ENCODE measurements around the gene RNF111. TPM values are rescaled to one million over a fixed set of nuclear protein-coding genes. Genes with fewer than 3 reads are reported as not detected.
"Not testable (repeated sequence)": the region's sequence is repeated elsewhere in the genome, so short reads cannot be mapped to it uniquely, and the experiment has no call there.

RNF111 gene
- polyA plus RNA-seq, 2 donors = 7.6 to 9.7 TPM

GRCh38 chr15:59116141-59116540 lies 128.7 kb downstream of the RNF111 start:
- Histone ChIP-seq H3K27ac (ENCODE audit: low read depth in 2 of 2, low read length in 1 of 2) (no peak overlapping the region), H3K9me3 (ENCODE audit: control insufficient read depth in 2 of 2, insufficient read depth in 1 of 2, low read depth in 1 of 2, low read length in 1 of 2) (no peaks in the 10 kb centered on the region), H3K4me1 (ENCODE audit: control insufficient read depth in 2 of 2, insufficient read depth in 2 of 2, low read length in 1 of 2) (no peaks in the 10 kb centered on the region), H3K4me3 (ENCODE audit: low read depth in 1 of 2, low read length in 2 of 2) (no peak overlapping the region), H3K36me3 (ENCODE audit: control insufficient read depth in 2 of 2, insufficient read depth in 2 of 2, low read length in 1 of 2) (peaks cover 0 to 2% of the 10 kb centered on the region in 2 donors), H3K27me3 (ENCODE audit: control insufficient read depth in 1 of 2, insufficient read depth in 2 of 2, low read length in 2 of 2) (no peaks in the 10 kb centered on the region)
- WGBS, 2 donors = 93 to 100% methylated on average over 1 of the region's 1 CpG

- no peak overlapping the region for H3K27ac ChIP-seq (ENCODE audit: low read depth in 2 of 2, low read length in 1 of 2)
- no peaks in the 10 kb centered on the region for H3K9me3 ChIP-seq (ENCODE audit: control insufficient read depth in 2 of 2, insufficient read depth in 1 of 2, low read depth in 1 of 2, low read length in 1 of 2)
- H3K27me3 ChIP-seq (ENCODE audit: control insufficient read depth in 1 of 2, insufficient read depth in 2 of 2, low read length in 2 of 2) = no peaks in the 10 kb centered on the region
- no peaks in the 10 kb centered on the region for H3K4me1 ChIP-seq (ENCODE audit: control insufficient read depth in 2 of 2, insufficient read depth in 2 of 2, low read length in 1 of 2)
- H3K36me3 ChIP-seq (ENCODE audit: control insufficient read depth in 2 of 2, insufficient read depth in 2 of 2, low read length in 1 of 2) = peaks cover 0 to 2% of the 10 kb centered on the region in 2 donors
- H3K4me3 ChIP-seq (ENCODE audit: low read depth in 1 of 2, low read length in 2 of 2) = no peak overlapping the region
- WGBS, 2 donors = 97 to 98% methylated on average over 6 of the region's 6 CpGs
Observed at GRCh38 chr15:59116771-59117170, 129.3 kb downstream of the RNF111 start.

GRCh38 chr15:59119625-59120024 lies 132.2 kb downstream of the RNF111 start:
- H3K27ac ChIP-seq (ENCODE audit: low read depth in 2 of 2, low read length in 1 of 2) = no peak overlapping the region
- H3K9me3 ChIP-seq (ENCODE audit: control insufficient read depth in 2 of 2, insufficient read depth in 1 of 2, low read depth in 1 of 2, low read length in 1 of 2) = no peaks in the 10 kb centered on the region
- 93 to 94% methylated on average over 5 of the region's 5 CpGs for WGBS, 2 donors
- H3K4me3 ChIP-seq (ENCODE audit: low read depth in 1 of 2, low read length in 2 of 2) = no peak overlapping the region
- no peaks in the 10 kb centered on the region for H3K27me3 ChIP-seq (ENCODE audit: control insufficient read depth in 1 of 2, insufficient read depth in 2 of 2, low read length in 2 of 2)
- no peaks in the 10 kb centered on the region for H3K4me1 ChIP-seq (ENCODE audit: control insufficient read depth in 2 of 2, insufficient read depth in 2 of 2, low read length in 1 of 2)
- peaks cover 0 to 2% of the 10 kb centered on the region in 2 donors for H3K36me3 ChIP-seq (ENCODE audit: control insufficient read depth in 2 of 2, insufficient read depth in 2 of 2, low read length in 1 of 2)

- no peaks in the 10 kb centered on the region for H3K4me1 ChIP-seq (ENCODE audit: control insufficient read depth in 2 of 2, insufficient read depth in 2 of 2, low read length in 1 of 2)
- H3K27ac ChIP-seq (ENCODE audit: low read depth in 2 of 2, low read length in 1 of 2) = no peak overlapping the region
- H3K9me3 ChIP-seq (ENCODE audit: control insufficient read depth in 2 of 2, insufficient read depth in 1 of 2, low read depth in 1 of 2, low read length in 1 of 2) = no peaks in the 10 kb centered on the region
- no peak overlapping the region for H3K4me3 ChIP-seq (ENCODE audit: low read depth in 1 of 2, low read length in 2 of 2)
- no peaks in the 10 kb centered on the region for H3K27me3 ChIP-seq (ENCODE audit: control insufficient read depth in 1 of 2, insufficient read depth in 2 of 2, low read length in 2 of 2)
- 92 to 93% methylated on average over 5 of the region's 5 CpGs for WGBS, 2 donors
- H3K36me3 ChIP-seq (ENCODE audit: control insufficient read depth in 2 of 2, insufficient read depth in 2 of 2, low read length in 1 of 2) = peaks cover 0 to 2% of the 10 kb centered on the region in 2 donors
Observed at GRCh38 chr15:59120937-59121336, 133.5 kb downstream of the RNF111 start.

GRCh38 chr15:59124261-59124660 lies 136.8 kb downstream of the RNF111 start:
- Histone ChIP-seq H3K4me3 (ENCODE audit: low read depth in 1 of 2, low read length in 2 of 2) (no peak overlapping the region), H3K4me1 (ENCODE audit: control insufficient read depth in 2 of 2, insufficient read depth in 2 of 2, low read length in 1 of 2) (no peaks in the 10 kb centered on the region), H3K27ac (ENCODE audit: low read depth in 2 of 2, low read length in 1 of 2) (no peak overlapping the region), H3K36me3 (ENCODE audit: control insufficient read depth in 2 of 2, insufficient read depth in 2 of 2, low read length in 1 of 2) (no peaks in the 10 kb centered on the region), H3K27me3 (ENCODE audit: control insufficient read depth in 1 of 2, insufficient read depth in 2 of 2, low read length in 2 of 2) (no peaks in the 10 kb centered on the region), H3K9me3 (ENCODE audit: control insufficient read depth in 2 of 2, insufficient read depth in 1 of 2, low read depth in 1 of 2, low read length in 1 of 2) (no peaks in the 10 kb centered on the region)
- 81 to 92% methylated on average over 2 of the region's 2 CpGs for WGBS, 2 donors

- not testable (repeated sequence) for H3K4me1 ChIP-seq (ENCODE audit: control insufficient read depth in 2 of 2, insufficient read depth in 2 of 2, low read length in 1 of 2); H3K4me3 ChIP-seq (ENCODE audit: low read depth in 1 of 2, low read length in 2 of 2); H3K27me3 ChIP-seq (ENCODE audit: control insufficient read depth in 1 of 2, insufficient read depth in 2 of 2, low read length in 2 of 2); H3K9me3 ChIP-seq (ENCODE audit: control insufficient read depth in 2 of 2, insufficient read depth in 1 of 2, low read depth in 1 of 2, low read length in 1 of 2); H3K36me3 ChIP-seq (ENCODE audit: control insufficient read depth in 2 of 2, insufficient read depth in 2 of 2, low read length in 1 of 2); H3K27ac ChIP-seq (ENCODE audit: low read depth in 2 of 2, low read length in 1 of 2)
- 94 to 98% methylated on average over 4 of the region's 4 CpGs for WGBS, 2 donors
Observed at GRCh38 chr15:59125683-59126082, 138.2 kb downstream of the RNF111 start.

GRCh38 chr15:59127255-59127654 lies 139.8 kb downstream of the RNF111 start:
- 86 to 92% methylated on average over 1 of the region's 1 CpG for WGBS, 2 donors

GRCh38 chr15:59131456-59131855 lies 144.0 kb downstream of the RNF111 start:
- no peak overlapping the region for H3K4me3 ChIP-seq (ENCODE audit: low read depth in 1 of 2, low read length in 2 of 2)
- no peak overlapping the region for H3K27ac ChIP-seq (ENCODE audit: low read depth in 2 of 2, low read length in 1 of 2)
- no peaks in the 10 kb centered on the region for H3K9me3 ChIP-seq (ENCODE audit: control insufficient read depth in 2 of 2, insufficient read depth in 1 of 2, low read depth in 1 of 2, low read length in 1 of 2)
- peaks cover 0 to 25% of the 10 kb centered on the region in 2 donors for H3K36me3 ChIP-seq (ENCODE audit: control insufficient read depth in 2 of 2, insufficient read depth in 2 of 2, low read length in 1 of 2)
- no peaks in the 10 kb centered on the region for H3K4me1 ChIP-seq (ENCODE audit: control insufficient read depth in 2 of 2, insufficient read depth in 2 of 2, low read length in 1 of 2)
- H3K27me3 ChIP-seq (ENCODE audit: control insufficient read depth in 1 of 2, insufficient read depth in 2 of 2, low read length in 2 of 2) = no peaks in the 10 kb centered on the region
- 97 to 98% methylated on average over 16 of the region's 16 CpGs for WGBS, 2 donors

More at GRCh38 chr15:59127255-59127654, 139.8 kb downstream of the RNF111 start:
- not testable (repeated sequence) for H3K27ac ChIP-seq (ENCODE audit: low read depth in 2 of 2, low read length in 1 of 2); H3K9me3 ChIP-seq (ENCODE audit: control insufficient read depth in 2 of 2, insufficient read depth in 1 of 2, low read depth in 1 of 2, low read length in 1 of 2); H3K36me3 ChIP-seq (ENCODE audit: control insufficient read depth in 2 of 2, insufficient read depth in 2 of 2, low read length in 1 of 2); H3K4me1 ChIP-seq (ENCODE audit: control insufficient read depth in 2 of 2, insufficient read depth in 2 of 2, low read length in 1 of 2); H3K4me3 ChIP-seq (ENCODE audit: low read depth in 1 of 2, low read length in 2 of 2); H3K27me3 ChIP-seq (ENCODE audit: control insufficient read depth in 1 of 2, insufficient read depth in 2 of 2, low read length in 2 of 2)

GRCh38 chr15:59131969-59132562 lies 144.6 kb downstream of the RNF111 start:
- no peaks in the 10 kb centered on the region for H3K9me3 ChIP-seq (ENCODE audit: control insufficient read depth in 2 of 2, insufficient read depth in 1 of 2, low read depth in 1 of 2, low read length in 1 of 2)
- WGBS, 2 donors = 93 to 95% methylated on average over 3 of the region's 3 CpGs
- no peaks in the 10 kb centered on the region for H3K27me3 ChIP-seq (ENCODE audit: control insufficient read depth in 1 of 2, insufficient read depth in 2 of 2, low read length in 2 of 2)
- H3K27ac ChIP-seq (ENCODE audit: low read depth in 2 of 2, low read length in 1 of 2) = no peak overlapping the region
- H3K4me1 ChIP-seq (ENCODE audit: control insufficient read depth in 2 of 2, insufficient read depth in 2 of 2, low read length in 1 of 2) = no peaks in the 10 kb centered on the region
- H3K4me3 ChIP-seq (ENCODE audit: low read depth in 1 of 2, low read length in 2 of 2) = no peak overlapping the region
- H3K36me3 ChIP-seq (ENCODE audit: control insufficient read depth in 2 of 2, insufficient read depth in 2 of 2, low read length in 1 of 2) = peaks cover 0 to 27% of the 10 kb centered on the region in 2 donors

GRCh38 chr15:59133929-59134427 lies 146.5 kb downstream of the RNF111 start:
- Histone ChIP-seq H3K36me3 (ENCODE audit: control insufficient read depth in 2 of 2, insufficient read depth in 2 of 2, low read length in 1 of 2) (peaks cover 0 to 32% of the 10 kb centered on the region in 2 donors), H3K9me3 (ENCODE audit: control insufficient read depth in 2 of 2, insufficient read depth in 1 of 2, low read depth in 1 of 2, low read length in 1 of 2) (no peaks in the 10 kb centered on the region), H3K27me3 (ENCODE audit: control insufficient read depth in 1 of 2, insufficient read depth in 2 of 2, low read length in 2 of 2) (no peaks in the 10 kb centered on the region), H3K27ac (ENCODE audit: low read depth in 2 of 2, low read length in 1 of 2) (no peak overlapping the region), H3K4me1 (ENCODE audit: control insufficient read depth in 2 of 2, insufficient read depth in 2 of 2, low read length in 1 of 2) (no peaks in the 10 kb centered on the region), H3K4me3 (ENCODE audit: low read depth in 1 of 2, low read length in 2 of 2) (no peak overlapping the region)
- WGBS, 2 donors = 97 to 98% methylated on average over 6 of the region's 6 CpGs

Measured in esophagus (tissue), 2 donors.